Superior temporal gyrus (tissue), 1 donor: ENCODE data around the gene AMPH.
"Not testable (repeated sequence)": the region's sequence is repeated elsewhere in the genome, so short reads cannot be mapped to it uniquely, and the experiment has no call there.

Source experiments
- DNase-seq: peaks from one replicate; pipeline ENCODE4 v3.0.0-alpha.2; 2016; ENCODE audit errors: extremely low spot score

The AMPH gene

DNA sequence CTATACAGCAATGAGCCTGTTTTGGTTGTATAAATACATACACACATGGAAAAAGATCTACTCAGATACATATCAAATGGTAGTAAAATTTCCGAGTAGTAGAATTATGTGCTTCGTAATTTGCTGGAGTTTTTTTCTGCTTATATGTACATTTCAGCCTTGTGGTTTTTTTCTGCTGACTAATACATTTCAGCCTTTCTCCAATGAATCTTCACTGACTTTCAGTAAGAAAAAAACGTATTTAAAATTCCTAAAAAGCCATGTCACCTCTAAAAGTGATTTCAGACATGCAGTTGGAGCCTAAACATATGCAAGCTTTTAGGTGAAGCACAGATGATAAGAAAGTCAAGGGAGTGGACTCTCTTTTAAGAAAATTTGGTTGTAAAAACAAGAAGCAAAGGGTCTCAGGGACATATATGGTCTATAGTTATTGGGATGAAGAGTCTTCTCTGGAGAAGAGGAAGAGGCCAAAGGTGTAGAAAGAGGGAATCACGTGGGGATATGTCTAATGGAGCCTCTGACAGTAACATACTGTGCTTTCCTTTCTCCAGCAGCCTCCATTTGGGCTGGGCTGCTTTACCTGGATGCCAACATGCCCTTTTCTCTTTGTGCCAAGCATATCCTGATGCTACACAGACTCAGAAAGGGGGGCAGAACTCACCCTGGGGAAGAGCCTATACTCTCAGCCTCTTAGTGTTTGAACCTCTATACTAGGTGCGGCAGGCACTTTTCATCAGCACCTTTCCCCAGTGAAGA, 2.4 kb downstream of the AMPH start:
- no peak for DNase-seq

DNA sequence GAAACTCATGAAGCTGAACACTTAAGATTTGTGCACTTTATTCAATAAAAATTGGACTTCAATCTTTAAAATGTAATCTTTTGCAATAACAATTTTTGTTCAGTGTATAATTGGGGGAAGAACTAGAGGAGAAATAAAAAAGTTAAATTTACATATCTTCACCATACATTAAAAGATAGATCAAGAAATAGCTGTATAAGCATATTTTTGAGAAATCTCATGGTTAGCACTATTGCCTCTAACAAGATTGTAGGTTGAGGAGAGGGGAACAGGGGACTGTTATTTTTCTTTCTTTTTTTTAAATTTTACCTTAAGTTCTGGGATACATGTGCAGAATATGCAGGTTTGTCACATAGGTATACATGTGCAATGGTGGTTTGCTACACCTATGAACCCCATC, 5.3 kb downstream of the AMPH start:
- no peak for DNase-seq

DNA sequence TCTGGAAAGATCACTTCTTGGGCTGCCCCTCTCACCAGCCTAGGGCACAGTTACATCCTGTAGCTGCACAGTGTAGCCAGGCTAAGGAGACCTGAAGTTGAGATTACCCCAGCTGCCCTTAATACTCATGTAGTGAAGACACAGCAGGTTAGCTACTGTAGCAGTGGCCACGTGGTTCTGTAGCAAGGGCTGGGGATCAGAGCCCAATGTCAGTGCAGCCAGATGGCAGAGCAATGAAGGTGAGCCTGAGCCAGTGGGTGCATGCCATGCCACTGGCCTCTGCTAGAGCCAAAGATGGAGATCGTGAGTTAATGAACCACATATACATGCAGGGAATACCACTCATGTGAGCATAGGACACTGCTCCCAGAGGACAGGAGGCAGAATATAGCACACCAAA, 15.5 kb downstream of the AMPH start:
- no peak for DNase-seq

DNA sequence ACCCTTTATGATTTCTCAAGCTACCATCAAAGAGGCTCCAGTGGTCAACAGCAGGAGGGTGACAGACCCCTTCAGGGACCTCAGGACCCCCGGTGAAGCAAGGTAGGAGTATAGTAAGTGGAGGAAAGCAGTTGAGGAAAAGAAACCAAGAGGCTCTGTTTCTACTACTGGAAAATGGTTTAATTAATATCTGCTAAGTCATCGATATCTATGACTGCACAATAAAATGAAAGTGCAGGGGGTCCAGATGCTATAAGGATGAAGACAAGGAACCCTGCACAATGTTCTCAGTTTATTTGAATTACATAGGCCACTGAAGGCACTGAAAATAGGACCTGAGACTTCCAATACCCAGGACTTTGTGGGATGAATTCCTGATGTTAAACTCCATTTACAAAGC, 23.7 kb downstream of the AMPH start:
- no peak for DNase-seq

DNA sequence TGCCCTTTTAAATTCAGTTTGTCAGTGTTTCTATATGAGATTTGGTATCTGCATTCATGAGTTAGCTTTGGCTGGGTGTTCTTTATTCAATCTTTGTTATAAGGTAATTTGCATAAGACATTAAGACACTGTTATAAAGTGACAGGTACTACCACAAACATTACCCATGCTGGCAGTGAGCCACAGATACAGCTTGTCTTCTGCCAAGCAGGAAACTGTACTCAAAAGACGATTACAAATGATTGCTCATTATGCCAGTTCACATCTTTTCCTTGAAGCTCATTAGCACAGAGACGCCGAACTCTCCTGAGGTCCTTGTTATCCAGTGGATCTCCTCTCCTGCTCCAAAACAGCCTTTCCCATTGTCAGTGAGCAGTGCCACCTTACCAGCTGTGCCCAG, 30.4 kb downstream of the AMPH start:
- no peak for DNase-seq

DNA sequence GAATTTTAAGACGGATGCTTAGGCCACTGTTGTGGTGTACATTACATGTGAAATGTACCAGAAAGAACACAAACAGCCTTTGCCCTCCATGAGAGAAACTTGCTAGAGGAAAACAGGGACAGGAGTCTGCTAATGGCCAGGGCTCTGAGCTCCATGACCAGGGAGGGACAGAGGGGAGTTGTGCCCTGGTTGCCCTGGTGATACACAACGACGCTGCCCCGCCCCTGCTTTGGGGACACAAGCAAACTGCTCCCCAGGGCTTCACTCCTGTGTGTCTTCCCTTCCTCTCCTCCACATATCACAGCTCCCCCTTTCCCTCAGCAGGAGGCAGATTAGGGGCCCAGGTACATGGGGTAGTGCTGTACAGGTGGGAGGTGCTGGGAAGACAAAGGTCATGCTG, 36.2 kb downstream of the AMPH start:
- no peak for DNase-seq

DNA sequence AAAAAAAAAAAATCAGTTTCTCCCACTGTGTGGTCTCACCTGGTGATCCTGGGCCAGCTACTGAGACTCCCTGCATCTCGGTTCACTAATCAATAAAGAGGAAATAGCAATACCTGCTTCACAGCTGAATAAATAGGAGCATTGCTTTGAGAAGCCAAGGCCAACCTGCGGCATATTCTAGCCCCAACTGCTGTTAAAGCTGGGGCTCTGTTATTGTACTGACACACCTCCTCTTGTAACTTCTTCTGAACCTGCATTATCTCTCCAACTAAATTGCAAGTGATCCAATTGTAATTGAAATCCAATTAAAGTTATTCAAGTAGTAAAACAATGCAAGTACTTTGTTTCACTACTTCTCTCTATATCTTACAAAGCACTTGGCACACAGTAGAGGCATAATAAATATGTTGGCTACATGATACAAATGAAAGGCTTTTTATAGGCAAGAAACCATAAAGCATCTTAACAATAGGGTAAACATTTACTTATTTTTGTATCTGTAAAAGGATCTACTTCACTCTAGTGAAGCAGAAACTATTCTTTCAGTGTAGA, 38.4 kb downstream of the AMPH start:
- DNase-seq = no peak

DNA sequence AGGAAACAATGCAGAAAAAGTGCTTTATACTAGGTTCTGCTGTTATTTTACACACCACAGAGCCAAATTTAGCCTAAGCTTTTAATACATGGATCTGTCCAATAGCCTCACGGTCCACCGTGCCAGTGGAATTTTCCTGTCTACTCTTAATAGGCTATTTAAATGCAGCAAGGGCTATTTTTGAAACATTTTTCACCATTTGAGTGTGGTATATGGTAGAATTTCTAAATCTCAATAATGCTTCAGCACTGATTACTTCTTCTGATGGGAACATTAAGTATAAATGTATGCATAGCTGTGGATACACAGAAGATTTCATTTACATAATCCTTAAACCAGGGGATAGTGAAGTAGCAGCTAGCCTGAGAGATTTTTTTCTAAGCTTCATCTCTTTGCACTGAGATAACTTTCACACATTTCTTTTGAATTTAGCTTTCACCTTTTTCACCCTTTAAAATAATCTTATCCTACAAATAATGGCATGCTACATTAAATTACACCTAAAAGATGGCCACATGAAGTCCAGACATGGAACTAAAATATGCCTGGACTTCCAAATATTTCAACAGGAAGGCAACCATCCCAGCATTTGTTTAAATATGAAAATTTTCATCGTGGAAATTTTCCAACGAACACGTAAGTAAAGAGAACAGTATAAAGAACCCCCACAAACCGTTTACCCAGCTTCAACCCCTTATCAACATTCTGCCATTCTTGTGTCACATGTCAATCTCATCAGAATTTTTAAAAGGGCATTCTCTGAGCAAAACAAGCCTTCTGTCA, 45.4 kb downstream of the AMPH start:
- DNase-seq = peak; percentile 62

DNA sequence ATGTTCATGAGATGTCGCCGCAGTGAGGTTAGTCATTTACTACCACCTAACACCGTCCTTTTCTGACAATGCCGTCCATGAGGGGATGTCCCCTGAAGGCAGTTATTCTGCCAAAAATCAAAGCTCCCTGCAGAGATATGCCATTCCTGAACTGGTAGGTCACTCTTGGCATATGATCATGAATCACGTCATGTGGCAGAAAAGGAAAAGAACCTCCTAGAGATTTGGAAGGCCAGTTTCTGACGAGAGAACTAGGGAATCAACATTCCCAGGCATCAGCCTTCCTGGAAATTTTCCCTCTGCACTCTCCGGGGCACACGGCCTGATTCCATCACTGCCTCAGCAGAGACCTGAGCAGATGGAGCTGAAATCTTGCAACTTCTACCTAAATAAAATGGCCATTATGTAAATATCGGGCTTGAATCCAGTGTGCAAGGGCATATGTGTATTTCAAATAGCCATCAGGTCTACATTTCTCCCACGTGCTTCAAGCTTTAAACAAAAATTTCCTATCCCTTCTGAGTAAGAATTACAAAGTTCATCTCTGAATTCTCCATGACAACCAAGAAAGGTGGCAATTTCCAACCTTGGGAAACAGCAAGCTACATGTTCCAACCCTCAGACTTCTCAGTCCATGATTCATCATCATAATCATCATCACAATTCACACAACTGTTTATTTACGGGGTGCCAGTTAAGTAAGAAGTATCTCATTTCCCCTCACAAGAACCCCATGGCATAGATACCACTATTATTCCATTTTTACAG, 46.5 kb downstream of the AMPH start:
- peak; percentile 65 for DNase-seq

DNA sequence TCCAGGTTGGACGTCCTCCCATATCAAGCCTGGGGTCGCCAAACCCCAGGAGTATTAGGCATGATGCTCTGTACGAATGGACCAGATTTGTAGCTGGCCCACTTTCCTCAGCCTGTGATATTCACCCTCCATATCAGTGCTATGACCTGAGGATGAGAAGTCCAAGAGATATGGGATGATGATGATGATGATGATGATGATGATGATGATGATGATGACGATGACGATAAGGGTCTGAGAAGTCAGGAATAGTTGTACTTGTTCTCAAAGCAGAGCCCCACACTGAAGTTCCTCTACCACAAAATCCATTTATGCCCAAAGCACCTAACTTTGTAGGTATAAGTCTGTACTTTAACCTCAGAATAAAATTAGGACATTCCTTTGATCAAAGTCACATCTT, 50.7 kb downstream of the AMPH start:
- no peak for DNase-seq

DNA sequence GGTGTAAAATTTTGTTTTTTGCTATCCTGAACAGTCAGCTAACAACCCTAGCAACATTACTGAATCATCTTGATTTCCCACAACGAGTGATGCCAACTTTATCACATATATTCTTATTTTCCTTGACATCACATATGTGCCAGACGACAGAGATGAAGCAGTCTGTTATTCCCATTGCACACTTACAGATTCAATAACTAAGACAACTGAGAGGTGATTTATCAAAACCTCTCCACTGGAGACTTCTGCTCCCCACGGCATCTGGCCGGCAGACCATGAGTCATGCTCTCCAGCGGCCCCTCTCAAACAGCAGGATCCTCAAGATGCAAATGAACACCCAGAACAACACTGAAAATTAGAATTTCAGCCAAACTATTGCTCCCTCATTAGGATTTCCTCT, 57.1 kb downstream of the AMPH start:
- no peak for DNase-seq

DNA sequence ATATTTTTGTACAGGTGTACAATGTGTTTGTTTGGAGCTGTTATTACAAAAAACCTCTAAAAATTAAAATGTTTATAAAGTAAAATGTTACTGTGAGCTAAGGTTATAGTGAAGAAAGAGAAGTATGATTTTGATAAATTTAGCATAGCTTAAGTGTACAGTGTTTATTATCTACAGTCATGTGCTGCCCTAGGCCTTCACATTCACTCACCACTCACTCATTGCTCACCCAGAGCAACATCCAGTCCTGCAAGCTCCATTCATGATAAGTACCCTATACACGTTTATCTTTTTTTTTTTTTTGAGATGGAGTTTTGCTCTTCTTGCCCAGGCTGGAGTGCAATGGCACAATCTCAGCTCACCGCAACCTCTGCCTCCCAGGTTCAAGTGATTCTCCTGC, 59.6 kb downstream of the AMPH start:
- DNase-seq = not testable (repeated sequence)

DNA sequence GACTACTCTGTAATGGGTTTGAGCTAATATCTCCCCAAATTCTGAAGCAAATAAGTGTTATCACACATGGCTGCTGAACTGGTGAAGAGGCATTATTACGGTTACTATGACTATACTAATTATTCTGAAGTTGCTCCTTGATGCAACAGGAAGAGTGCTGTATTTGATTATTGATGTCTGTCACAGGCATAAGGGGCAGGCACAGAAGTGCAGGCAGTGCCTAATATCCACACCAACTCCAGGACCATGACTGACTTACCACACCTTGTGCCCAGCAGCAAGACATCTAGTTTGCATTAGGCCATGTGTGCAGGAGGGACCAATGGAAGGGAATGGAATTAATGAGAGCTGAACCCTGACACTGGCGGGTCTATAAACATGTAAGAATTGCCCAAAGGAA, 62.7 kb downstream of the AMPH start:
- DNase-seq = no peak

DNA sequence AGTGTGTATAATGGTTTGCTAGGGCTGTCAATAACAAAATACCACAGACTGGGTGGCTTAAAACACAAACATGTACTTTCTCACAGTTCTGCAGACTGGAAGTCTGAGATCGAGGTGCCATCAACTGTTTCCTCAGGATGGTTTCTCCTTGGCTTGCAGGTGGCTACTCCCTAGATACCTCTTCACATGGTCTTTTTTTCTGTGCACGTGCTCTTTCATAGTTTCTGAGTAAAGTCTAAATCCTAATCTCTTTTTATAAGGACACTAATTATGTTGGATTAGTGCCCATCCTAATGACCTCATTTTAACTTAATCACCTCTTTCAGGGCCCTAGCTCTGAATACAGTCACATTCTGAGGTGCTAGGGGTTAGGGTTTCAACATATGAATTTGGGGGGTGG, 65.9 kb downstream of the AMPH start:
- DNase-seq = no peak

DNA sequence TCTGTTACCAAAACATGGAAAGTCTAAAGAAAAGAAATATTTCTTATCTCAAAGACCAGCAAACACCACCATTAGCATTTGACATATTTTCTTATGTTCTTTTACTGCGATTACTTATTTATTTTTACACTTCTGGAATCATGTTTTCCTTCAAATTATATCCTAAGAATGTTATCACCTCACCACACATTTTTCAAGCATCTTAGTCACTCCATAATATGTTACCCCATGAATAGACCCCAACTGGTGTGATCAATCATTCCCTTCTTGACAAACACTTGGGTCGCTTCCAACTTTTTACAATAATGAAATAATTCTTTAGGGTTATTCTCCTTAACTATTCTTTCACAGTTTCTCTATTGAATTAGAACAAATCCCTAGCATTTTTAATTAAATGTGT, 67.4 kb downstream of the AMPH start:
- DNase-seq = no peak

DNA sequence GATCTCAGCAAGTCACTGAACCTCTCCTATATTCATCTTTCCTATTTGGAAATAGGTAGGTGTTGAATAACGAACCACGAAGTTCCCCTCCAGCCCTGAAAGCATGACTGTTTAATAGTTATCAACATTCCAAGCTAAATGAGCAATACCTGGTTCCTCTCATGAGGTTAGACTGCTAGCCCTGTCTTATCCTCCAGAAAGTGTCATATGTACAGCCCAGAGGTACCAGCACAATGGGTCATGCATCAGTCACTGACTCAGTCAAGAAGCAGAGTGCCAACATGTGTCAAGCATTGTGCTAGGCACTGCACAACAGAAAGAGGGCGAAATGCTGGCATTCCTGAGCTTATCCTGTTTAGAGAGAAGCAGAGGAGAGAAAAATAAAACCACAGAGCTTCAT, 70.0 kb downstream of the AMPH start:
- no peak for DNase-seq

DNA sequence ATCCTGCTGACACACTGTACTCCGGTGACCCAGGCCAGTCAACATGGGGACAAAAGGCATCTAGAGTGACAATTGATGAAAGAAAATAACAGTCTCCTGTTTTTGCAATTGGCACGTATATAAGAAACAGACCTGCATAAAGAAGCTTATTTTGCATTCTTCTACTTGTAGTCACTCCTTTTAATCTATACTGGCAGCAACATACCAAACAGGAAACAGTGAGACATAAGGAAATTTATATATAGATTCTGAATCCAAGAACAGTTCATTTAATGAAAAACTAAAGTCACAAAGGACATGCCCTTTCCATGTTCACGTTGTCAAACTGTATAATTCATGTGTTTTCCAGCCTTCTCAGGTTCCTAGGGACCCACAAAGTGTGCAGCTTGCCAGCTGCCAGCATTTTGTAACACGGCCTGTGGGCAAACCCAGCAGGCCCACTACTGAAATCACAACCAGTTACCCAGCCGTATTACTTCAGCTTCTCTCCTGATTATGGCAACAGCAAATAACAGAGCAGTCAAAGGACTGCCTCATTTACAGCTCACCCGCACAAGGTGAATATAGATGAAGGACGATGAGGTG, 72.3 kb downstream of the AMPH start:
- no peak for DNase-seq

DNA sequence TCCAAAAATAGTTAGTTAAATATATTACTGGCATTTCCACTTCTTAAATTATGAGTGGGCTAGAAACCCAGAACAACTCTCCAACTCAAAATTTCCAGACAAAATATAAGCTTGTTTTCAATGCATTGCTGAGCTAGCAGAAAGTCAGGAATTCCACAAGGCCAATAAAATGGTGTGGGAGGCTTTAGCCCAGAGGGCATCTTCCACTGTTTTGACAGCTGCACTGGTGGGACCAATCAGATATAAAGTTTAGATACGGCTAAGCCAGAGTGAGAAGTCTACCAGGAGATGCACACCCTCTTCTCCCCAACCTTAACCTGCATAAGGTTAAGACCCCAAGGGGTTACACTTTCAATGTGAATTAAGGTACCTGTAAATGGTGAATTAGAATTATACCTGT, 76.6 kb downstream of the AMPH start:
- no peak for DNase-seq

DNA sequence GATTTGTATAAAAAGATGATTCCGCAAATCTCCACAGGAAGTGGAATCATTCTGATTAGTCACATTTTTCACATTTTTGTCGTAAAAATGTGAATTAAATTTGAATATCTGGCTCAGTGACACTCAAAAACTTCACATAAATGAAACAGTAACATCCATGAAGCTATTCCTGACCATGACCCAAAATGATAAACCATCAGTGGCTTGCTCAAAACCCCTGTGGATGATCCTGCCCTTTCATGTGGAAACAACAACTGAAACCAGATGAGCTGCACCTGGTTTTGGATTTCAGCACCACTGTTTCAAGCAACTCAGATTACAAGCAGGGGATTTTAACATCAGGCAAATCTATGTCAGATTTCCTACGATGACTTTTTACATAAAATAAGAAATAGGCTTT, 80.3 kb downstream of the AMPH start:
- DNase-seq = no peak

DNA sequence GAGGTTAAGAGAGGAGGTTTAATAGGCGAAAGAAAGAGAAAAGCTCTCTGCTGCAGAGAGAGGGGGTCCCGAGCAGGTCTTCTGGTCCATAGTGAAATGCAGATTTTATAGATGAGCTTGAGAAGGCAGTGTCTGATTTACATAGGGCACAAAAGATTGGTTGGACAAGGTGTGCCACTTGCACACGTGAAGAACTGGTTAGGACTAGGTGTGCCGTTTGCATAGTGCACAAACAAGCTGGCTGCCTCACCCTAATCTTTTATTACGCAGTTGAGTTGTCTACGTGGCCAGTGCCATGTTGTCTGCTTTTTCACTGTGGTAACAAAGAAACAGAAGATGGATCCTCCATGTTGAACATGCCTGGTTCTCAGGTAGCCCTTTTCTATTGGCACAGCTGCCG, 82.6 kb downstream of the AMPH start:
- DNase-seq = no peak

DNA sequence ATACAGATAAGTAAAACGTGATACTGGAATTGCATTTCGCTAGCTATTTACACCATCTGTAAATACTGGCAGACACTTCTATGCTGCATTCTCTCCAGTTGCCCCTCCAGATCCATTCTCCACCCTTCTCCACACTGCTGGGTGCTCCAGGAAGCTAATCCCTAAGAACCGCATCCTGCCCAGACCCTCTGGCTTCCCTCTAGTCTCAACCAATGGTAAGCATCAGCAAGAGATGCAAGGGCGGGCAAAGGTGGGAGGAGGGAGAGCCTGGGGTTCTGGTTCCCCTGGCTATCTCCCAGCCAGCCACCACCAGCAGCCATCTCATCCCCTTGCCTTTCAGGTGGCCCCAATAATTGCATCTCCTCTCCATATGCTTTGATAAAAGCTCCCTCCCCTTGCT, 84.4 kb downstream of the AMPH start:
- DNase-seq = no peak

DNA sequence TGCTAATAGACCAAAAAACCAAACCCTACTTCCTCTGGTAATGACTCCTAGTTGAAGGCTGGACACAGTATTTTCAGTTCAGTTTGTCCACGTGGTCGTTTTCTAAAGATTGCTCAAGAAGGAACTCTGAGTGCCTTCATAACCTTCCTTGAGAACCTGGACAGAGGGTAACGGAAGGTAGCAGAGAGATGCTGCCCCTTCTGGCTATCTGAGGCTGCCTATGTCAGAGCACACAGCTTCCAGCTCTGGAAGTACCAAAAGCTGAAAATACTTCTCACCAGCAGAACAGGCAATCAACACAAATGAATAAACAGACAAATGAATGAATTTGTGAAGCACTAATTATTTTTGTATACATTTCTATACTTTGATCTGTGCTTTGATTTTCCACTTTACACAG, 85.2 kb downstream of the AMPH start:
- no peak for DNase-seq
